ENCODE measurements around the gene CYBRD1.

GRCh38 chr2:171531836-171532450 lies 9.7 kb downstream of the CYBRD1 start:
- TF ChIP-seq POLR2A (IDR thresholded peaks at IDR 0.05): no peak
- TF ChIP-seq CTCF (IDR thresholded peaks at IDR 0.05): no peak
- TF ChIP-seq POLR2AphosphoS5 (IDR thresholded peaks at IDR 0.05): no peak

Measured in transverse colon (tissue), 4 donors.